Measurements from ENCODE around the gene CCDC34.

Gene CCDC34

DNA sequence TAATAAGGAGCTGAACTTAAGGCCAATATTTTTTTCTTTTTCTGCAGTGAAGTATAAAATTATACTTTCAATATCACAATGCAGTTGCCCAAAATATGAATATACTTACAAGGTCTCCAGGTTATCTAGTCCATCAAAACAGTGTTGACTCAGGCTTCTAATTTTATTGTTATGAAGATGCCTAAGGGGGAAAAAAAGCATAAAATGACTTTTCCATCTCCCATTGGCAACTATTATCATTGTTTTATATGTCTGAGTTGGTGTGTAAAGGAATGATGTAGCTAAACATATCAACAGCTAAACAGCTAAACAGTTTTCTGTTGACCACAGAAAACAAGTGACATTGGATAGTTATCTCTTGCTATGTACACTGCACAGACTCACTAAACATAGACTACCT, 21.2 kb upstream of the CCDC34 start:
- no peak overlapping the region for H3K27ac ChIP-seq
- no peak for TF ChIP-seq CTCF (conservative IDR thresholded peaks at IDR 0.05)

DNA sequence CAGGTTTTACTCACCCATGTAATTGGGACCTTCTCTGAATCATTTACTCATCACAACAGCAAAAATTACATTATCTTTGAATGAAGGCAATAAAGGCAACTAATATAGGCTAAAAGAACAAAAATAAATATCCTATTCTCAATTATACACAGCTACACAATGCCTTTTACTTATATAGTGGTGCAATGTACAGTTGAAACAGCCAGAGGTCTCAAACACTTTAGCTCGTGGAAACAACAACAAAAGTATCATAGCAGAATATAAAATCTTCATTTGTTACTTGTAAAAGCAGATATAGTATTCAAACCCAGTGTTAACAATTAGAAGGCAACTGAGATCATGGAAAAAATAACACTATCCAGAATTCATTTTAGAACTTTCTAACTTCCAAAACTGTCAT, 20.6 kb upstream of the CCDC34 start:
- no peak for TF ChIP-seq CTCF (conservative IDR thresholded peaks at IDR 0.05)
- no peak overlapping the region for H3K27ac ChIP-seq

- H3K27ac ChIP-seq = no peak overlapping the region
- no peak for TF ChIP-seq CTCF (conservative IDR thresholded peaks at IDR 0.05)
These were observed 18.2 kb upstream of the CCDC34 start for GRCh38 chr11:27381238-27381666.

- H3K27ac ChIP-seq = no peak overlapping the region
- no peak for TF ChIP-seq CTCF (conservative IDR thresholded peaks at IDR 0.05)
These were observed 17.8 kb upstream of the CCDC34 start for GRCh38 chr11:27380771-27381170.

DNA sequence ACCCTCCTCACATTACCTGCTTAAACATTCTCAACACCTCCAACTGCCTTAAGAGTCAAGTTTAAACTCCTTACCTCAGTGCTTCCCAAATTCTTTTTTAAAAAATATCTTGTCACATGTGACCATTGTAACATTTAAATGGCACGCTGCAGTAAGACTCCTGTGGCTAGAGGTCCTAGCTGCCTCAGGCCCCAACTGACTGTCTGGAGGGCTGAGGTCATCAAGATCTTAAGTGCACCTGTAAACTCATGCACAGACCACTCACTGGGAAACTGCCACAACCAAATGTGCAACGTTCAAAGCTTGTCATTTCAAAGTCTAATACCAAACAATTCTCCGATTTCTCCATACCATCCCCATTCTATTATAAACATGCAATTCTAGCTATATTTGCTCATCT, 16.4 kb upstream of the CCDC34 start:
- no peak for TF ChIP-seq CTCF (conservative IDR thresholded peaks at IDR 0.05)
- no peak overlapping the region for H3K27ac ChIP-seq

DNA sequence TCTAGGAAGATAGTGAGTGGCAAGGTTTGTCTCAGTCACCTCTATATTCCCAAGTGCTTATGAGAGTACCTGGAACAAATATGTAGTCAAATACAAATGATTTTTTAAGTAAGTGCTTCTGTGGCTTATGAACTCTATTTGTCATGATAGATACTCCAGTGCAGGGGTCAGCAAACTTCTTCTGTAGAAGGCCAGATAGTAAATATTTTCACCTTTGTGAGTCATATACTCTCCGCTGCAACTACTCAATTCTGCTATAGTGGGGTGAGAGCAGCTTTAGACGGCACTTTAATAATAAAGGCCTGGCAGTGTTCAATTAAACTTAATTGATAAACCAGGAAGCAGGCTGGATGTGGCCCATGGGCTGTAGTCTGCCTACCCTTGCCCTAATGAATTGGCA, 12.4 kb upstream of the CCDC34 start:
- peak overlapping the region; percentile 58 for H3K27ac ChIP-seq
- no peak for TF ChIP-seq CTCF (conservative IDR thresholded peaks at IDR 0.05)

DNA sequence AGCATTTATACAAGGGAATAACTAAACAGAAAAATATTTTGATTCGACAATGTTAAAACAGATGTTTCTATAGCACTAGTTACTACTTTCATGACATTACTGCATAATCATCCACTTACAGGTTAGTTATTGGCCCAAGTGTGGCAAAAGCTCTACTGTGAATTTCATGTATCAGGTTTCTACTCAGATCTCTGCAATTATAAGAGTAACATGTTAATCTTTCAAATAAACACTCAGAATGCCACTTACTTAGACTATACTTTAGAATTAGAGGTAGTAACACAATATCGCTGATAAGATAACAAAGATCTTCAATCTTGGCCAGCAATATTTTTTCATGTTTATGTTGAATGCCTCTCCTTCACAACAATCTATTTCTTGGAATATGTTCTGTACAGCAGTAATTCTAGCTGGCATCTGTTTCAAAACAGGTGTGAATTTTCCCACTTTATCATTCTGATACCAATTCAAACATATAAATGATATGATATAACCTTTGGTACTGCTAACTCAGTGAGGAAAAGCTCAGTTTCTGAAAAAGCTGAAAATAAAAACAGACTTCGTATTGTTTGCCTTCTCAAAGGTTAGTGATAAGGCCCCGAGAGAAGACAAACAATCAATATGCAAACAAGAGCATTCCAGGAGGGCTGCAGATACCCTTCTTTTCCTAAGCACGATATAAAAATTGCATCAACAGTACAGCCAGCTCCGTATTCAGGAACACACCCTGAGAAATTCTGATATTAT, 11.0 kb upstream of the CCDC34 start:
- TF ChIP-seq CTCF (conservative IDR thresholded peaks at IDR 0.05) = no peak
- peak overlapping the region; percentile 58 for H3K27ac ChIP-seq
